Right ventricle myocardium inferior (tissue), 1 donor: Measurements from ENCODE around the gene AP2A1. TPM values are rescaled to one million over a fixed set of nuclear protein-coding genes. Genes with fewer than 3 reads are reported as not detected.

Experiments
- ATAC-seq: fragments of 200-7000 bp; cut with Tn5 transposase; one replicate; pipeline ENCODE4 v1.9.1; 2020; ENCODE audit warnings: mild to moderate bottlenecking, moderate library complexity
- DNase-seq: peaks from one replicate; pipeline ENCODE4 v3.0.0; 2021; ENCODE audit errors: missing footprints
- intact Hi-C: fragments of 100-400 bp; cut with DNase I; formaldehyde crosslinking; loops from one replicate; pipeline ENCODE4 v1.11.0; 2022
- total RNA-seq: library from RNA; stranded (reverse); fragmentation: NEBNext Ultra II Directional; extraction: Animal tissue kit (Norgen Biotek cat#: 25700); gene quantifications from one replicate; pipeline ENCODE4 v1.2.1, GENCODE V29; 2021
- donor health status: DM: no; HTN: yes; CAD: no; lungs with severe emphysema.

Gene AP2A1
- total RNA-seq, 1 donor from 2014 or later, result 76.4 TPM

GRCh38 chr19:49786376-49786820, 19.6 kb downstream of the AP2A1 start:
- ATAC-seq, result no peak
- no peak for DNase-seq
- intact Hi-C loops, result no loop called here

- DNase-seq, result no peak
- intact Hi-C loops, result no loop called here
- no peak for ATAC-seq
Observed at GRCh38 chr19:49787746-49788145, 20.9 kb downstream of the AP2A1 start.

- intact Hi-C loops, result no loop called here
- no peak for DNase-seq
- no peak for ATAC-seq
Observed at GRCh38 chr19:49788857-49789256, 22.1 kb downstream of the AP2A1 start.

GRCh38 chr19:49790866-49791265, 24.1 kb downstream of the AP2A1 start:
- ATAC-seq, result peak; percentile 85
- no peak for DNase-seq
- intact Hi-C loops, result no loop called here

- intact Hi-C loops, result no loop called here
- ATAC-seq (no peak), DNase-seq (no peak)
Observed at GRCh38 chr19:49791776-49792445, 25.1 kb downstream of the AP2A1 start.

- DNase-seq (no peak), ATAC-seq (no peak)
- intact Hi-C loops, result no loop called here
Observed at GRCh38 chr19:49792829-49793560, 26.2 kb downstream of the AP2A1 start.

- intact Hi-C loops, result no loop called here
- ATAC-seq (no peak), DNase-seq (no peak)
Observed at GRCh38 chr19:49793561-49793840, 26.7 kb downstream of the AP2A1 start.

- intact Hi-C loops, result no loop called here
- DNase-seq (no peak), ATAC-seq (no peak)
Observed at GRCh38 chr19:49795615-49796014, 28.8 kb downstream of the AP2A1 start.

- intact Hi-C loops, result no loop called here
- DNase-seq, result no peak
- no peak for ATAC-seq
Observed at GRCh38 chr19:49798574-49798973, 31.8 kb downstream of the AP2A1 start.

- no peak for DNase-seq
- intact Hi-C loops, result no loop called here
Observed at GRCh38 chr19:49799271-49799797, 32.5 kb downstream of the AP2A1 start.

GRCh38 chr19:49799798-49800376, 33.1 kb downstream of the AP2A1 start:
- ATAC-seq (no peak), DNase-seq (no peak)
- intact Hi-C loops, result no loop called here

More at GRCh38 chr19:49799271-49799797, 32.5 kb downstream of the AP2A1 start:
- ATAC-seq, result no peak

GRCh38 chr19:49800771-49801170, 34.0 kb downstream of the AP2A1 start:
- intact Hi-C loops, result no loop called here
- DNase-seq, result no peak
- ATAC-seq, result no peak

GRCh38 chr19:49801401-49801888, 34.6 kb downstream of the AP2A1 start:
- ATAC-seq (no peak), DNase-seq (peak; percentile 73)
- intact Hi-C loops, result no loop called here

- intact Hi-C loops, result no loop called here
- ATAC-seq, result peak; percentile 89
- peak; percentile 94 for DNase-seq
Observed at GRCh38 chr19:49801966-49802661, 35.3 kb downstream of the AP2A1 start.

- intact Hi-C loops, result no loop called here
- ATAC-seq (no peak), DNase-seq (peak; percentile 56)
Observed at GRCh38 chr19:49802836-49803528, 36.2 kb downstream of the AP2A1 start.

GRCh38 chr19:49803529-49803856, 36.7 kb downstream of the AP2A1 start:
- ATAC-seq (no peak), DNase-seq (peak; percentile 5)
- intact Hi-C loops, result no loop called here

GRCh38 chr19:49805822-49806619, 39.2 kb downstream of the AP2A1 start:
- DNase-seq (peak; percentile 14), ATAC-seq (no peak)
- intact Hi-C loops, result no loop called here

GRCh38 chr19:49806620-49806959, 39.8 kb downstream of the AP2A1 start:
- no peak for ATAC-seq
- intact Hi-C loops, result no loop called here
- peak; percentile 43 for DNase-seq
